Adipose tissue (tissue), 3 donors: ENCODE data around the gene FALEC. TPM values are rescaled to one million over a fixed set of nuclear protein-coding genes. Genes with fewer than 3 reads are reported as not detected.

Experiments
- H3K27ac ChIP-seq: one replicate; pipeline ENCODE4 v1.5.1; 2013; ENCODE audit warnings: low read depth, low read length
- WGBS, 3 donors: extraction: QIAGEN DNeasy Blood & Tissue Kit; methylation state at CpG; one replicate each; pipeline ENCODE4 v1.1.7; 2013; 5-methylcytosine and 5-hydroxymethylcytosine counted together
- polyA plus RNA-seq, 3 donors: library from polyadenylated mRNA; stranded (reverse); fragments of 200-250 nt; gene quantifications; one replicate each; pipeline ENCODE4 v1.2.3, GENCODE V29; 2013
- donor health status: healthy with polysubstance abuse.
- donor health status: Bipolar disorder and iron deficiency.
- donor health status: healthy.

FALEC gene
- under 1 TPM in 2 of 3 donors, not detected in 1; 0.15 to 0.18 TPM for polyA plus RNA-seq

- no peak within 1 kb of the TSS for H3K27ac ChIP-seq
- 0 to 1% (median 0%) methylated on average over 54 of the region's 54 CpGs for WGBS, 3 donors
Observed at GRCh38 chr1:150515328-150516049, at the start of gene FALEC. Gene FALEC (plus strand): TSS chr1:150515752.

GRCh38 chr1:150466964-150467363 is 48.6 kb upstream of the FALEC start:
- no peak overlapping the region for H3K27ac ChIP-seq

DNA sequence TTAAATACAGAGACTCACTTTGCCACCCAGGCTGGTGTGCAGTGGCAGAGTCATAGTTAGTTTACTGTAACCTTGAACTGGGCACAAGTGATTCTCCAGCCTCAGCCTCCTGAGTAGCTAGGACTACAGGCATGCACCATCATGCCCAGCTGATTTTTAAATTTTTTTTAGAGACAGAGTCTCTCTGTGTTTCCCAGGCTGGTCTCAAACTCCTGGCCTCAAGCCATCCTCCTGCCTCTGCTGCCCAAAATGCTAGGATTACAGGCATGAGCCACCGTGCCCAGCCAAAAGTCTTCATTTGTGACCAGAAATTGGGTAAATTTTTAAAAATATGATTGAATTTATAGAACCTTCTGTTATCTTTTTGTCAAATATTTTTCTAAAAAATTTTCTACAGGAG is 46.3 kb upstream of the FALEC start:
- no peak overlapping the region for H3K27ac ChIP-seq
- 69 to 83% (median 73%) methylated on average over 1 of the region's 1 CpG for WGBS, 3 donors

- WGBS, 3 donors: 89 to 94% (median 94%) methylated on average over 10 of the region's 10 CpGs
- no peak overlapping the region for H3K27ac ChIP-seq
Observed at GRCh38 chr1:150472601-150473200, 42.9 kb upstream of the FALEC start.

- no peak overlapping the region for H3K27ac ChIP-seq
Observed at GRCh38 chr1:150473659-150474058, 41.9 kb upstream of the FALEC start.

DNA sequence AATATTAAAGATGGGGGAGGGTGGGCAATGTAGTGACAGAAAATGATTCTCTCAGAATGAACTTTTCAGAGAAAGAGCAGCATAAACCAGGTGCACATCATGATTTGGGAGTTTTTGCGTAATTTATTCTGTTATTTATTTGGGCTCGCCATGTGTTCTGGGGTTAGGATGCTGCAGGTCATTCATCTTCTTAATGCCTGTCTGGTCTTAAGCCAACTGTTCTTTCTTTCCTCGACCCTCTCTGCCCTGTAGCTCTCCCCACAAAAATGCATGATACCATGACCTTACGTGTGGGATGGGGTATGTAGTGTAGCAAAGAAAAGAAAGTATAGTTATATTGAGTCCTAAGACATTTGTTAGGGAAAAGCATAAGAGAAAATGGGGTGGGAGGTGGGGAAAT is 40.7 kb upstream of the FALEC start:
- no peak overlapping the region for H3K27ac ChIP-seq
- 75 to 85% (median 82%) methylated on average over 4 of the region's 4 CpGs for WGBS, 3 donors

More at GRCh38 chr1:150473659-150474058, 41.9 kb upstream of the FALEC start:
- 43 to 82% (median 78%) methylated on average over 4 of the region's 4 CpGs for WGBS, 3 donors

GRCh38 chr1:150476754-150477153 is 38.8 kb upstream of the FALEC start:
- 56 to 77% (median 60%) methylated on average over 3 of the region's 3 CpGs for WGBS, 3 donors
- no peak overlapping the region for H3K27ac ChIP-seq

GRCh38 chr1:150477320-150477719 is 38.2 kb upstream of the FALEC start:
- WGBS, 3 donors: 40 to 93% (median 86%) methylated on average over 1 of the region's 1 CpG
- H3K27ac ChIP-seq: no peak overlapping the region

DNA sequence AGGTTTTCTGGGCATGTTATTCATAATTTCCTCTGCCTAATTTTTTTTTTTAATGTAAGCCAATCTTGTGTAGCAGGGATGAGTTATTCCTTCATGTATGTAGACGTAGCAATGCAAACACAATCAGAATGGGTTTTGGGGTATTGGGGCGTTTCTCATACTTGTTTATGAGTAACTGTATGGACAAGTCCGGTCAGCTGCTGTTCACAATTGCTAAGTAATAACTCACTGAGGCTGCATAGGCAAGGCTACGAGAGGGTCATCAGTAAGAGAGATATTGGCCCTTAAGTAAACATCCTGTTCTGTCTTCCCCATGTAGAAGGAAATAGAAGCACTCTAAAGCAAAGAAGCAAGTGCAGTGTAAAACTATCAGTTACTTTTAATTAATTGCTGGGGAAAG is 37.8 kb upstream of the FALEC start:
- 45 to 55% (median 51%) methylated on average over 4 of the region's 4 CpGs for WGBS, 3 donors

GRCh38 chr1:150479370-150479769 is 36.2 kb upstream of the FALEC start:
- no peak overlapping the region for H3K27ac ChIP-seq
- 66 to 73% (median 68%) methylated on average over 4 of the region's 4 CpGs for WGBS, 3 donors

More for the DNA sequence above, 37.8 kb upstream of the FALEC start:
- no peak overlapping the region for H3K27ac ChIP-seq

- WGBS, 3 donors: 50 to 67% (median 65%) methylated on average over 2 of the region's 2 CpGs
- no peak overlapping the region for H3K27ac ChIP-seq
Observed at GRCh38 chr1:150479927-150480352, 35.6 kb upstream of the FALEC start.

DNA sequence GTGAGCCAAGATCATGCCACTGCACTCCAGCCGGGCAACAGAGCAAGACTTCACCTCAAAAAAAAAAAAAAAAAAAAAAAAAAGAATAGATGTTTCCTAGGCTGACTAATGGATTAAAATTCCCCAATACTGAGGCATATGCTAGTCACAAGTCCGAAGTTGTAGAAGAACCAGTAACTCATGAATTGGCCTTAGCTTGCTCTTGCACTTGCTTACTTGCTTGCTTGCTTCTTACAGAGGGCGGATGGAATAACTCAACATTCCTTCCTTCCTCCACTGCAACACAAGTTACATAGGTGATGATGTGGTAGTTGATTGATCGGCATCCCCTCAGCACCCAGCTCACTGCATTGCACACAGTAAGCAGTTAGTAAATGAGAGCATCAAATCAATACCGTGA is 31.1 kb upstream of the FALEC start:
- 90 to 91% (median 90%) methylated on average over 5 of the region's 5 CpGs for WGBS, 3 donors
- H3K27ac ChIP-seq: no peak overlapping the region

- 9 to 39% (median 33%) methylated on average over 2 of the region's 2 CpGs for WGBS, 3 donors
- no peak overlapping the region for H3K27ac ChIP-seq
Observed at GRCh38 chr1:150484861-150485260, 30.7 kb upstream of the FALEC start.

- 0 to 1% (median 0%) methylated on average over 30 of the region's 30 CpGs for WGBS, 3 donors
- no peak within 1 kb of the TSS for H3K27ac ChIP-seq
Observed at GRCh38 chr1:150486966-150487762, 28.4 kb upstream of the FALEC start, which contains the start of gene TARS2. Gene TARS2 (plus strand): TSS chr1:150487419. CDS start chr1:150487451, 32 bp downstream.

DNA sequence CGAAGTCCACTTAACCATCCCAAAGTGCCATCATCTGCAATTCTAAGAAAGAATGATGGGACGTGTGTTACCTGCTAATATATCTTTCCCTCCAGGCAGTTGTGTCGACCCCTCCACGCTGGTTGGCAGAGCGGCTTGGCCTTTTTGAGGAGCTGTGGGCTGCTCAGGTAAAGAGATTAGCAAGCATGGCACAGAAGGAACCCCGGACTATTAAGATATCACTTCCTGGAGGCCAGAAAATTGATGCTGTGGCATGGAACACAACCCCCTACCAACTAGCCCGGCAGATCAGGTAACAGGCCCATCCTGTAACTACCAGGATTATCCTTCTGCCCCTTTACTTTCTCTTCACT is 27.8 kb upstream of the FALEC start:
- no peak overlapping the region for H3K27ac ChIP-seq
- 2 to 4% (median 2%) methylated on average over 7 of the region's 7 CpGs for WGBS, 3 donors

GRCh38 chr1:150493175-150493574 is 22.4 kb upstream of the FALEC start:
- H3K27ac ChIP-seq: no peak overlapping the region
- WGBS, 3 donors: 95 to 97% (median 97%) methylated on average over 8 of the region's 8 CpGs

DNA sequence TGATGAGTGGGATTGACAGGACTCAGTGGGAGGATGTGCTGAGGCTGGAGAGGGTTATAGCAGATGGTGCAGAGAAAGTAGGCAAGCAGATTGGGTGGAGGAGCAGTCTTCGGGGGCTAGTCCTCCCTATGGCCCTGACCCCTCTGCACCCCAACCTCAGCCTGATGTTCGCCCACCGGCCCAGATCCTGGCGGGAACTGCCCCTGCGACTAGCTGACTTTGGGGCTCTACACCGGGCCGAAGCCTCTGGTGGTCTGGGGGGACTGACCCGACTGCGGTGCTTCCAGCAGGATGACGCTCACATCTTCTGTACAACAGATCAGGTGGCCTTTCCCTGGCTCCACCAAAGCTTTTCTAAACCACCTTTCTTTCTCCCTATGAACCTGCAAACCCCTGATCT is 17.2 kb upstream of the FALEC start:
- no peak overlapping the region for H3K27ac ChIP-seq
- 95 to 96% (median 96%) methylated on average over 10 of the region's 10 CpGs for WGBS, 3 donors

DNA sequence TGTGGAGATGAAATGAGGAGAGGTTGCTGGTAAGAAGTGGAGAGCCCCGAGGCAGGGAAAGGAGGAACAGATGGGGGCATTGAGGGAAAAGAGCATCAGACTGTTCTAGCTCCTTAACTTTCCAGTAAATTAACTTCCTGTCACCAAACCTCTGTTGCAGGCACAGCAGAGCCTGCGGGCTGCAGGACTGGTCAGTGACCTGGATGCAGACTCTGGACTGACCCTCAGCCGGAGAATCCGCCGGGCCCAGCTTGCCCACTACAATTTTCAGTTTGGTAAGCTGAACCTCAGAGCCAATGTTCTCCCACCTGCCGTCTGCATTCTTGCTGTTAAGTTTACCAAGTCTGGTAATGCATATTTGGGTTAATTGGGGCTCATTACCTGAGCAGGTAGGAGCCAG is 10.1 kb upstream of the FALEC start:
- 83 to 91% (median 88%) methylated on average over 6 of the region's 6 CpGs for WGBS, 3 donors
- H3K27ac ChIP-seq: no peak overlapping the region
